ENCODE measurements around the gene SMIM43. TPM values are rescaled to one million over a fixed set of nuclear protein-coding genes. Genes with fewer than 3 reads are reported as not detected.

SMIM43 gene
- total and polyA plus RNA-seq, 4 donors, result not detected

DNA sequence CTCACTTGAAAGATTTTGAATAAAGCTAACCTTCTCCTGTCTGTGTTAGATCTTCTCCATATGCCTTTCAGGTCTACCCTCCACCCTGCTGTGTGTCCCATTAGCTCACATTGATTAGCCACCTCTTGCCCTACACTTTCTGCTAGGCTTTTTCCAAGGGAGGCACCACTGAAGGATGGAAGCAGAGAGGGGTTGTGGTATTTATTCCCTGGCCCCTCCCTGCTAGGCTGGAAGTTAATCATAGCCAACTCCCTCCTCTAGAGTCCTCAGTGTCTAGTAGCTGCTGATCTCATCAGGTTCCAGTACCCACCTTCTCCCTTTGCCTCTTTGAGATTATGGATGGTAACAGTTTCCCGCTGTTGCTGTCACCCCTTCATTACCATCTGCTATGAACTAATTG lies 8.9 kb upstream of the SMIM43 start:
- WGBS, result 84% methylated on average over 1 of the region's 1 CpG
- TF ChIP-seq RXRA (IDR thresholded peaks at IDR 0.05), result no peak
- TF ChIP-seq HNF4G (IDR thresholded peaks at IDR 0.05), result no peak
- TF ChIP-seq, protein P1, sequence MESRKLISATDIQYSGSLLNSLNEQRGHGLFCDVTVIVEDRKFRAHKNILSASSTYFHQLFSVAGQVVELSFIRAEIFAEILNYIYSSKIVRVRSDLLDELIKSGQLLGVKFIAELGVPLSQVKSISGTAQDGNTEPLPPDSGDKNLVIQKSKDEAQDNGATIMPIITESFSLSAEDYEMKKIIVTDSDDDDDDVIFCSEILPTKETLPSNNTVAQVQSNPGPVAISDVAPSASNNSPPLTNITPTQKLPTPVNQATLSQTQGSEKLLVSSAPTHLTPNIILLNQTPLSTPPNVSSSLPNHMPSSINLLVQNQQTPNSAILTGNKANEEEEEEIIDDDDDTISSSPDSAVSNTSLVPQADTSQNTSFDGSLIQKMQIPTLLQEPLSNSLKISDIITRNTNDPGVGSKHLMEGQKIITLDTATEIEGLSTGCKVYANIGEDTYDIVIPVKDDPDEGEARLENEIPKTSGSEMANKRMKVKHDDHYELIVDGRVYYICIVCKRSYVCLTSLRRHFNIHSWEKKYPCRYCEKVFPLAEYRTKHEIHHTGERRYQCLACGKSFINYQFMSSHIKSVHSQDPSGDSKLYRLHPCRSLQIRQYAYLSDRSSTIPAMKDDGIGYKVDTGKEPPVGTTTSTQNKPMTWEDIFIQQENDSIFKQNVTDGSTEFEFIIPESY (IDR thresholded peaks at IDR 0.05), result no peak
- TF ChIP-seq, protein P2, sequence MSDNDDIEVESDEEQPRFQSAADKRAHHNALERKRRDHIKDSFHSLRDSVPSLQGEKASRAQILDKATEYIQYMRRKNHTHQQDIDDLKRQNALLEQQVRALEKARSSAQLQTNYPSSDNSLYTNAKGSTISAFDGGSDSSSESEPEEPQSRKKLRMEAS (IDR thresholded peaks at IDR 0.05), result no peak
- TF ChIP-seq NR2F2 (IDR thresholded peaks at IDR 0.05), result no peak
- no peak for TF ChIP-seq RAD21 (IDR thresholded peaks at IDR 0.05)
- TF ChIP-seq, protein P3, sequence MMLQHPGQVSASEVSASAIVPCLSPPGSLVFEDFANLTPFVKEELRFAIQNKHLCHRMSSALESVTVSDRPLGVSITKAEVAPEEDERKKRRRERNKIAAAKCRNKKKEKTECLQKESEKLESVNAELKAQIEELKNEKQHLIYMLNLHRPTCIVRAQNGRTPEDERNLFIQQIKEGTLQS (IDR thresholded peaks at IDR 0.05), result no peak
- no peak overlapping the region for H3K27ac ChIP-seq (ENCODE audit: low read depth in 1 of 2, low read length in 2 of 2)

DNA sequence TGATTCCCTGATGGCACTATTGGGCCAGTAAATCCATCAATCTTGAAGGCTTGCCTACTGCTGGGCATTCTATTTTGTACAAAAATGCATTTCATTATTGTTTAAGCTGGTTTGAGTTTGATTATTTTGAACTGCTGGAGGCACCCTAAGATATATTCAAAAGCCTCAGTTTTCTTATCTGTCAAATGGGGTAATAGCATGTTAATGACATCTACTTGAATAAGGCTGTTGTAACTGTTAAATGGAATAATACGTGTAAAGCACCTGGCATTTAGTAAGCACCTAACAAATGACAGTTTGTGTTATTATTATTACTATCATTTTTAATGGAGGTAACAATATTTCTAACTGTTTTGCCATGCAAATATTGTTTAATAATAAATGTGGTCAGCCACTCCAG lies 6.9 kb upstream of the SMIM43 start:
- DNase-seq (ENCODE audit: low spot score), result no peak
- H3K9ac ChIP-seq (ENCODE audit: low read depth in 1 of 2, low read length in 2 of 2), result no peak overlapping the region
- H3K36me3 ChIP-seq (ENCODE audit: control insufficient read depth in 4 of 4, insufficient read depth in 3 of 4, low read depth in 1 of 4, low read length in 3 of 4), result no peaks in the 10 kb centered on the region
- no peaks in the 10 kb centered on the region for H3K9me3 ChIP-seq (ENCODE audit: control insufficient read depth in 4 of 4, low read length in 3 of 4)
- H3K4me3 ChIP-seq (ENCODE audit: low read depth in 1 of 3, low read length in 3 of 3), result no peak overlapping the region
- H3K4me1 ChIP-seq (ENCODE audit: control insufficient read depth in 4 of 4, insufficient read depth in 4 of 4, low read length in 3 of 4), result no peaks in the 10 kb centered on the region
- no peak for TF ChIP-seq EGR1 (IDR thresholded peaks at IDR 0.05; ENCODE audit: low read depth in 2 of 2)
- TF ChIP-seq, protein P4, sequence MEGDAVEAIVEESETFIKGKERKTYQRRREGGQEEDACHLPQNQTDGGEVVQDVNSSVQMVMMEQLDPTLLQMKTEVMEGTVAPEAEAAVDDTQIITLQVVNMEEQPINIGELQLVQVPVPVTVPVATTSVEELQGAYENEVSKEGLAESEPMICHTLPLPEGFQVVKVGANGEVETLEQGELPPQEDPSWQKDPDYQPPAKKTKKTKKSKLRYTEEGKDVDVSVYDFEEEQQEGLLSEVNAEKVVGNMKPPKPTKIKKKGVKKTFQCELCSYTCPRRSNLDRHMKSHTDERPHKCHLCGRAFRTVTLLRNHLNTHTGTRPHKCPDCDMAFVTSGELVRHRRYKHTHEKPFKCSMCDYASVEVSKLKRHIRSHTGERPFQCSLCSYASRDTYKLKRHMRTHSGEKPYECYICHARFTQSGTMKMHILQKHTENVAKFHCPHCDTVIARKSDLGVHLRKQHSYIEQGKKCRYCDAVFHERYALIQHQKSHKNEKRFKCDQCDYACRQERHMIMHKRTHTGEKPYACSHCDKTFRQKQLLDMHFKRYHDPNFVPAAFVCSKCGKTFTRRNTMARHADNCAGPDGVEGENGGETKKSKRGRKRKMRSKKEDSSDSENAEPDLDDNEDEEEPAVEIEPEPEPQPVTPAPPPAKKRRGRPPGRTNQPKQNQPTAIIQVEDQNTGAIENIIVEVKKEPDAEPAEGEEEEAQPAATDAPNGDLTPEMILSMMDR (IDR thresholded peaks at IDR 0.05; ENCODE audit: low read depth, low read length, missing input control), result no peak
- TF ChIP-seq, protein P2 (IDR thresholded peaks at IDR 0.05), result no peak
- no peak for TF ChIP-seq RAD21 (IDR thresholded peaks at IDR 0.05)
- no peak for TF ChIP-seq RXRA (IDR thresholded peaks at IDR 0.05)
- no peak overlapping the region for H3K27ac ChIP-seq (ENCODE audit: low read depth in 1 of 2, low read length in 2 of 2)
- WGBS, result 83% methylated on average over 1 of the region's 1 CpG
- peaks cover 0 to 5% (median 2%) of the 10 kb centered on the region in 4 donors for H3K27me3 ChIP-seq (ENCODE audit: control insufficient read depth in 4 of 4, insufficient read depth in 4 of 4, low read length in 3 of 4)

More for the DNA sequence above, 8.9 kb upstream of the SMIM43 start:
- H3K36me3 ChIP-seq (ENCODE audit: control insufficient read depth in 4 of 4, insufficient read depth in 3 of 4, low read depth in 1 of 4, low read length in 3 of 4), result no peaks in the 10 kb centered on the region
- no peaks in the 10 kb centered on the region for H3K9me3 ChIP-seq (ENCODE audit: control insufficient read depth in 4 of 4, low read length in 3 of 4)
- H3K9ac ChIP-seq (ENCODE audit: low read depth in 1 of 2, low read length in 2 of 2), result no peak overlapping the region
- DNase-seq (ENCODE audit: low spot score), result no peak
- no peak overlapping the region for H3K4me3 ChIP-seq (ENCODE audit: low read depth in 1 of 3, low read length in 3 of 3)
- peaks cover 0 to 5% (median 2%) of the 10 kb centered on the region in 4 donors for H3K27me3 ChIP-seq (ENCODE audit: control insufficient read depth in 4 of 4, insufficient read depth in 4 of 4, low read length in 3 of 4)
- no peaks in the 10 kb centered on the region for H3K4me1 ChIP-seq (ENCODE audit: control insufficient read depth in 4 of 4, insufficient read depth in 4 of 4, low read length in 3 of 4)

DNA sequence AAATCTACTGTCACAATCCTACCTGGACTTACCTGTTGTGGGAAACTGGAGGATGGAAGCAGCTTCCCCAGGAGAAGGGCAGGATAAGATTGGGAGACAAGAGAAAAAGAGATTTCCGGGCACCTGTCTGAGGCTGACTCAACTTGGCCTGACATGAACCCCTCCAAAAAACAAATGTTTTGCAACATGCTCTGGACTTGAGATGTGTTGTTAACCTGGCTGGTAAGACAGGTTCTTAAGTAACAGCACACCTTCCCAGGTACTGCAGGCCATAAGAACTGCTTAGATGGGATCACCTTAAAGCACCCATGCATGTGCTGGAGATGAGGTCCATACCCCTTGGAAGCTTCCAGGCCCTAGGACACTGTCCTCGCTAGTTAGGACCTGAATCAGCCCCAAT lies 4.4 kb upstream of the SMIM43 start:
- no peak for DNase-seq (ENCODE audit: low spot score)
- no peak for TF ChIP-seq YY1 (IDR thresholded peaks at IDR 0.05)
- TF ChIP-seq NR2F2 (IDR thresholded peaks at IDR 0.05), result no peak
- TF ChIP-seq JUND (IDR thresholded peaks at IDR 0.05), result no peak
- no peak for TF ChIP-seq HNF4G (IDR thresholded peaks at IDR 0.05)
- TF ChIP-seq GABPA (IDR thresholded peaks at IDR 0.05 in 1 of 2, conservative IDR thresholded peaks at IDR 0.05 in 1 of 2), result no peak
- H3K36me3 ChIP-seq (ENCODE audit: control insufficient read depth in 4 of 4, insufficient read depth in 3 of 4, low read depth in 1 of 4, low read length in 3 of 4), result no peaks in the 10 kb centered on the region
- H3K4me3 ChIP-seq (ENCODE audit: low read depth in 1 of 3, low read length in 3 of 3), result no peak overlapping the region
- H3K27me3 ChIP-seq (ENCODE audit: control insufficient read depth in 4 of 4, insufficient read depth in 4 of 4, low read length in 3 of 4), result peaks cover 2 to 9% (median 4%) of the 10 kb centered on the region in 4 donors
- peaks cover 3 to 10% (median 6%) of the 10 kb centered on the region in 4 donors for H3K4me1 ChIP-seq (ENCODE audit: control insufficient read depth in 4 of 4, insufficient read depth in 4 of 4, low read length in 3 of 4)
- no peaks in the 10 kb centered on the region for H3K9me3 ChIP-seq (ENCODE audit: control insufficient read depth in 4 of 4, low read length in 3 of 4)
- 89% methylated on average over 2 of the region's 2 CpGs for whole genome bisulfite sequencing
- no peak overlapping the region for H3K27ac ChIP-seq (ENCODE audit: low read depth in 1 of 2, low read length in 2 of 2)
- H3K9ac ChIP-seq (ENCODE audit: low read depth in 1 of 2, low read length in 2 of 2), result no peak overlapping the region

All from liver (tissue), 9 donors.